HG02759 (cell line): ENCODE data around the gene GPS2.

Experiments
- ATAC-seq: cut with Tn5 transposase; IDR thresholded peaks from one replicate; pipeline ENCODE4 v1.9.1; 2021; ENCODE audit warnings: mild to moderate bottlenecking, moderate library complexity; ENCODE audit not compliant: unreplicated experiment

Gene GPS2, protein sequence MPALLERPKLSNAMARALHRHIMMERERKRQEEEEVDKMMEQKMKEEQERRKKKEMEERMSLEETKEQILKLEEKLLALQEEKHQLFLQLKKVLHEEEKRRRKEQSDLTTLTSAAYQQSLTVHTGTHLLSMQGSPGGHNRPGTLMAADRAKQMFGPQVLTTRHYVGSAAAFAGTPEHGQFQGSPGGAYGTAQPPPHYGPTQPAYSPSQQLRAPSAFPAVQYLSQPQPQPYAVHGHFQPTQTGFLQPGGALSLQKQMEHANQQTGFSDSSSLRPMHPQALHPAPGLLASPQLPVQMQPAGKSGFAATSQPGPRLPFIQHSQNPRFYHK

DNA sequence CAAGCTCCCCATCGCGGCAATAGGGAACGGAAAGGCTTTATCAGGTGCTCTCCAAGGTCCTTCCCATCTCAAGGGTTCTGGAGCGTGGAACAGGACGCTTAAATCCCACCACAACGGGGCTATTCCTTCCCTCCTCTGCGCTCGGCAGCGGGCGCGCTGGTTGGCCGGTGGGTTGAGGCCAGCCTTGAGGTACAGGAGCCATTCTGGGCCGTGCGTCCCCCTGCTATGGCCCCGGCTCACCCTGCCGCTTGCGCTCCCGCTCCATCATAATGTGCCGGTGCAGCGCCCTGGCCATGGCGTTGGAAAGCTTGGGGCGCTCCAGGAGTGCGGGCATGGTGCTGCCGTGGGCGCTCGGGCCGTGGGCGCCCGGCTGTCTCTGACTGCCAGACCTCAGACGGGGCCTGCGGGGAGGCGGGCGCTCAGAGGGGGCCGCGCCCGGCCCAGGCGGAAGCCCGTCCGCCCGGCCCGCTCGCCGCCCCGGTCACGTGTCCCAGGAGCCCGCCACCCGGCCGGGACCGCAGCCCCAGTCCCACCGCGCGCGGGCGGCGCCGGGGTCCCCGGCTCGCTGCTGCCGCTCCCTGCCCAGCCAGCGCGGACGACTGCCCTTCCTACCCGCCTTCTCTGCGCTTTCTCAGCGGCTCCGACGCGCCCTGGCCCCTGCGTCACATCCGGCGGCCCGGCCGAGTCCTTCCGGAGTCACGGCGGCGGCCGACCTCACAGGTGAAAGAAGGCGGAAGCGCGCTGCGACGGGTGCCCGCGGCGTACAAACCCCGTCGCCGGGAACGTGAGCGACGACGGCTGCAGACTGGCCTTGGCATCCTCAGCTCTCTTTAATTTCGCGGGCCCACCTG lies at the start of gene GPS2:
GPS2 (minus strand) TSS at position 642 of the 851 bp plus-strand sequence; CDS start at position 334, 308 bp downstream.
- ATAC-seq, result peak; percentile 86

- no peak for ATAC-seq
These were observed 48.2 kb upstream of the GPS2 start for GRCh38 chr17:7363311-7363710.

DNA sequence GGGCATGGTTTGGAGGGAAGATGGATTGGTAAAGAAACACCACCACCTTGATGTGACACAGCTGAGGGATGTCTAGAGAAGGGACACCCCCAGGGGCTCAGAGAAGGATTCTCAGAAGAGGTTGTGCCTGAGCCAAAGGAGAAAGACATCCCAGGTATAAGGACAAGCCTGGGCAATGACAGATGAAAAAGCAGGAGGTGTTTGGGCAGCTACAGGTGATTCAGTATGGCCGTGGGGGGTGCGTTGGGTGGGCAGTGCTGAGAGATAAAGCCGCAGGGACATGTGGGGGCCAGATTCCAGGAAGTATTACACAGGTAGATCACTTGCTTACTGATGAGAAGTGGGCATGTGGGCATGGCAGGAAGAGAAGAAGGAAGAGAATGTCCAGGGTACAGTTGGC lies 46.7 kb upstream of the GPS2 start:
- ATAC-seq, result no peak

DNA sequence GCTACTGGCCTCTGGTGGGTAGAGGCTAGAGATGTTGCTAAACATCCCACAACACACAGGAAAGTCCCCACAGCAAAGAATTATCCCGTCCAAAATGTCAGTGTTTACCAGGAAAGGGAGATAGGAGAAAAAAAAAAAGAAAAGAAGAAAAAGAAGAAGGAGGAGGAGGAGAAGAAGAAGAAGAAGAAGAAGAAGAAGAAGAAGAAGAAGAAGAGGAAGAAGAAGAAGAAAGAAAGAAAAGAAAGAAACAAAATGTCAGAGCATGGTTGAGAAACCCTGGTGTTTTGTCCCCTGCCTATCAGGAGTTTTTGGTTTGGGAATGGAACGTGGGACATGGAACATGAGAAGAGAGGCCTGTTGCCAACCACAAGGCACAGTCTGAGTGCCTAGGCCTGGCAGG lies 42.2 kb upstream of the GPS2 start:
- no peak for ATAC-seq

DNA sequence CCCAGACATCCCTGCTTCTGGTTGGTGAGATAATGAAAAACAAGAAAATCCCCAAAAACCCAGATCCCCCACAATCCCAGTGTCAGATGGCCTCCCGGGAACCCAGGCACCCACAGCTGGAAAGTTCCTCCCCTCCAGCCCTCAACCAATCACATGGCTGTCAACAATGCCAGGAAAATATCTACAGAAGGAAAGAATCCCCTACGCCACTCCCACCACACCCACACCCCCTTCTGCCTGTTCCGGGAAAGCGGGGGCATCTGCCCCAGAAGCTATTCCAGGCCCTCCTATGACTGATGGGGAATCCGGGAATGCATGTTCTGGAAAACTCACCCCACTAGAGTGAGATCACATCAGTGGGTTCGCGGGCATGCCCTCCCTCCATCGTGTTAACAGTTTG lies 41.6 kb upstream of the GPS2 start:
- ATAC-seq, result no peak

- ATAC-seq, result peak; percentile 29
These were observed 41.0 kb upstream of the GPS2 start for GRCh38 chr17:7356072-7356549.

DNA sequence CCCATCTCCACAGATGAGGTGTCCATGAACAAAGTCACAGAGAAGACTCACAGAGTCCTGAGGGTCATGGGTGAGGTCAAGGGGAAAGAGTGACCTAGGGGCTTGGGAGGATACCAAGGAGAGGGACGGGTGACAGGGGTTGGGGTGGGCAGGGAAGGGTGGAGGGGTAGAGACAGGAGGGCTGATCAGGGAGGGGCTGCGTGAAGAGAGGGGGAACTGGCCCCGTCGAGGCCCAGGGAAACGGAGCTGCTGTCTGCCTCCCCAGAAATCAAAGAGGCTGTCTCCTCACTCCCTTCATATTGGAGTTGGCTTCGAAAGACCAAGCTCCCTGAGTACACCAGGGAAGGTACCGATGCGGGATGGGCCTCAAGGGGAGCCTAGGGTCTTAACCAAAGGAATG lies 40.4 kb upstream of the GPS2 start:
- ATAC-seq, result no peak

DNA sequence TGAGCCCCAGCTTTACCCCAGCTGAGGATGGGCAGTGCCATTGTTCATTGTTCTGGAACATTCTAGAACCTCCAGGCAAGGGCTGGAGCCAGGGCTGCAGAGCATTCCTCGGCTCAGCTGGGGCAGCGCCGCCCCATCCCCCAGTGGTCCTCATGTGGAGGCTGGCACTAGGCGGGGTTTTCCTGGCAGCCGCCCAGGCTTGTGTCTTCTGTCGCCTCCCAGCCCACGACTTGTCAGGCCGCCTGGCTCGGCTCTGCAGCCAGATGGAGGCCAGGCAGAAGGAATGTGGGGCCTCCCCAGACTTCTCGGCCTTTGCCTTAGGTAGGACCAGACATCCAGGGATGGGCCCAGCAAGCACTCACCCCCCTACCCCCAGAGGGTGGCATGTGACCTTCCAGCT lies 39.9 kb upstream of the GPS2 start, which contains the start of gene TMEM95:
TMEM95 (plus strand) TSS at position 104 of the 400 bp plus-strand sequence; CDS start at position 153, 49 bp downstream.
- no peak for ATAC-seq

DNA sequence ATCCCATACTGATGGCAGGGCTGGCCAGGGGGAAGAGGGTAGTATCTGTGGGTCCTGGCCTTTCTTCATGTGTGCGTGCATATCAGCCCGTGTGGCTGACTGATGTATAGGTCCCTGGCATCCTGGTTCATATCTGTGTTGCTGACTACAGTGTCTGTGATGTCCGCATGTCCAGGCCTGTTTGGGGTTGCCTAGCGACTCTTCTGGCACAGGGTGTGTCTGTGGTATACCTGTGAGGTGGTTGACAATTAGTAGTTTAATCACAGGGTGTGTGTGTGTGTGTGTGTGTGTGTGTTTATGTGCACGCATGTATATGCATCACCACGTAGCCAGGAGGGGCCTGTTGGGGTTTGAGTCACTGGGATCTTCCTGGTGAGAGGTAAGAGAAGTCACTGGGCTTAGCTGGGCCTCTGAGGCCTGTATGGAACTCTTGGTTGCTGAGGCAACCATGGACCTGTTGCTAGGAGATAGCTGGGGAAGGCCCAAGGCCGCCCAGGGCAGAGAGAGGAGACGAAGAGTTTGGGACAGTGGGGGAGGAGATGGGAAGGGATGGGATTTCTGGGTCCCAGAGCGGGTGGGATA lies 39.2 kb upstream of the GPS2 start:
- no peak for ATAC-seq

DNA sequence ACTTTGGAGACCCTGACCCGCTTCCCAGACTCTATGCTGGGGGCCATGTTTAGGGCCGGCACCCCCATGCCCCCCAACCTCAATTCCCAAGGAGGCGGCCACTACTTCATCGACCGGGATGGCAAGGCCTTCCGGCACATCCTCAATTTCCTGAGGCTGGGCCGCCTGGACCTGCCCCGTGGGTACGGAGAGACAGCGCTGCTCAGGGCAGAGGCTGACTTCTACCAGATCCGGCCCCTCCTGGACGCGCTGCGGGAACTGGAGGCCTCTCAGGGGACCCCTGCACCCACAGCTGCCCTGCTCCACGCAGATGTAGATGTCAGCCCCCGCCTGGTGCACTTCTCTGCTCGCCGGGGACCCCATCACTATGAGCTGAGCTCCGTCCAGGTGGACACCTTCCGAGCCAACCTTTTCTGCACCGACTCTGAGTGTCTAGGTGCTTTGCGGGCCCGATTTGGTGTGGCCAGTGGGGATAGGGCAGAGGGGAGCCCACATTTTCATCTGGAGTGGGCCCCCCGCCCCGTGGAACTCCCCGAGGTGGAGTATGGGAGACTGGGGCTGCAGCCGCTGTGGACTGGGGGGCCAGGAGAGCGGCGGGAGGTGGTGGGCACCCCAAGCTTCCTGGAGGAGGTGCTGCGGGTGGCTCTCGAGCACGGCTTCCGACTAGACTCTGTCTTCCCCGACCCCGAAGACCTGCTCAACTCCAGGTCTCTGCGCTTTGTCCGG lies 37.9 kb upstream of the GPS2 start:
- no peak for ATAC-seq

GRCh38 chr17:7352503-7352889 lies 37.3 kb upstream of the GPS2 start:
- ATAC-seq, result no peak

DNA sequence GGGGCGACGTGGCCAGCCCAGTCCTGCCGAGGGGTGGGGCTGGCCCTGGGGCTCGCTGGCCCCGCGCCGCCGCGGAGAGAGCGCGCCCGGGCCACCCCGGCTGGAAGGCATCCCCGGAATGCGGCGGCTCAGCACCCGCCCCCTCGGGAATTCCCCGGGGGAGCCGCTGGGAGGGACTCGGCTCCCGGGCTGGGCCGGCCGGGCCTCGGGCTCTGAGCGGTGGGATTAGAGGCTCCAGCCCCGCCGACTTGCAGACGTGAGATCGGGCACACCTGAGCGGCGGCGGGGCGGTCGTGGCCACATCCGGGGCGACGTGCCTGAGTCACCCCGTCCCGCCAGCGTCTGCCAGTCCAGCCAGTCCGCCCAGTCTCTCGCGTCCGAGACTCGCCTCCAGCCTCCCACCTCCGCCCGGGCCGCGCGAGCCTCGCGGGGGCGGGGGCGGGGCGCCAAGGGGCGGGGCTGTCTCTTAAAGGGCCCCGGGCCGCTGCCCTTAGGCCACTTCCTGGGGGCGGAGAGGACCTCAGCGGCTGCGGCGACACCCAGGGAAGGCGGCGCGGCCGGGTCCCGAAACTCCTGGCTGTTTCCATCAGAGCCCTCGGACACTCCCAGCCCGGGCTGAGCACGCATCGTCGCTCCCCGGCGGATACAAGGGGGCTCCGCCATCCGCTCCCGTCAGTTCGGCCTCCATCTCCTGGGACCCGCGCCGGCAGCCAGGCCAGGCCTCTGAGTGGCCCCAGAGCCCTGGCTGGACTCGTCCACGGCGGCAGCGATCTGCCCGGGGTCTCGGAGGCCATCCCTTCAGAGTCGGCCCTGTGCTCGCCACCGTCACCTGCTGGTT lies 36.7 kb upstream of the GPS2 start, which contains the start of gene KCTD11:
KCTD11 (plus strand) TSS at position 498 of the 838 bp plus-strand sequence.
- peak; percentile 67 for ATAC-seq

- ATAC-seq, result no peak
These were observed 33.5 kb upstream of the GPS2 start for GRCh38 chr17:7348478-7349242.

DNA sequence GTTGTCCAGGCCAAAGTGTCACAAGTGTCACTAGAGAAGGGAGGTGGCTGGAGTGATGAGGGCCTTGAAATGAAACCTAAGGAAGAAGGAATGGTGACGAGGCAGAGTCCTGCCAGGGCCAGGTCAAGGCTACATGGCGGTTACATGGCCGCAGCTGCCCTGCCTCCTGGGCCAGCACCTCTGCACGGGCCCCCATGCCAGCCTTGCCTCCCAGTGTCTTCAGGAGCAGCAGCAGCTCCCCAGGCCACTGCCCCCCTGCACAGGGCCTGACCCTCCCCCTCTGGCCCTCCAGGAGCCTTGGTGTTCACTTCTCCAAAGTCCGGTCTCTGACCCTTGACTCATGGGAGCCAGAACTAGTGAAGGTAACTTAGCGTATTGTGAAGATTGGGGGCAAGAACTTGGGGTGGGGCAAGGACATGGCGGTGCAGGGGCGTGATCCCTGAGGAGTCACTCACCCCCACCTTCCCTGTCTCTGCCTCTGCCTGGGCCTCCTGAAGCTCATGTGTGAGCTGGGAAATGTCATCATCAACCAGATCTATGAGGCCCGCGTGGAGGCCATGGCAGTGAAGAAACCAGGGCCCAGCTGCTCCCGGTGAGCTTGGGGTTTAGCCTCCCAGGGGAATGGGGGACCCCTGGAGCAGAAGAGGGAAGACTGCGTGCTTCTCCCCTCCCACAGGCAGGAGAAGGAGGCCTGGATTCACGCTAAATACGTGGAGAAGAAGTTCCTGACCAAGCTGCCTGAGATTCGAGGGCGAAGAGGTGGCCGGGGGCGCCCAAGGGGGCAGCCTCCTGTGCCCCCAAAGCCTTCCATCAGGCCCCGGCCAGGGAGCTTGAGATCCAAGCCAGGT lies 32.7 kb upstream of the GPS2 start:
- no peak for ATAC-seq

DNA sequence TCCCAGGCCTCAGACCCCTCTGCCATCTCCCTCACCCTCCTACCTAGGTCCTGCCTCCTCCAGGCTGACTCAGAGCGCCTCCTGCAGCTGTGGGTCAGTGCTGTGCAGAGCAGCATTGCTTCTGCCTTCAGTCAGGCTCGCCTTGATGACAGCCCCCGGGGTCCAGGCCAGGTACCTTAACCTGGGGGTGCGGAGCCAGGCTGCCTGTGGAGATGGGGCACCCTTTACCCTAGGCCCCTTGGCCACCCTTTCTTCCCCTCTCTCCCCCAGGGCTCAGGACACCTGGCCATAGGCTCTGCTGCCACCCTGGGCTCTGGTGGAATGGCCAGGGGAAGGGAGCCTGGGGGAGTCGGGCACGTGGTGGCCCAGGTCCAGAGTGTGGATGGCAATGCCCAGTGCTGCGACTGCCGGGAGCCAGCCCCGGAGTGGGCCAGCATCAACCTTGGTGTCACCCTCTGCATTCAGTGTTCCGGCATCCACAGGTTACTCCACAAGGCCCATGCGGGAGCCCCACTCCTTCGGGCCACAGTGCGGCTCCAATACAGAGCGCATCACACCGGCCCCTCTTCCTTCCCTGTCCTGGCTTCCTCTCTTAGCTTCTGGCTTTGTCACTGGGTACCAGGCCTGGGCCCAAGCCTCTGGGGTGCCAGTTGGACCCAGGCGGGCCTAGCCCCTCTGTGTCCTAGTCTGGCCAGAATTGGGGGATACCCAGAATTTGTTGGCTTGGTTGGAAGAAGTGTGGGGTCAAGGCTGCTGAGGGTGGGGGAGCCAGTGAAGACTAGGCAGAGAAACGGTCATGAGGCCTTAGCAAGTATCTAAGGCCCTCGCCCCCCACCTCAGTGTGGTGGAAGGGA lies 31.8 kb upstream of the GPS2 start:
- ATAC-seq, result no peak

DNA sequence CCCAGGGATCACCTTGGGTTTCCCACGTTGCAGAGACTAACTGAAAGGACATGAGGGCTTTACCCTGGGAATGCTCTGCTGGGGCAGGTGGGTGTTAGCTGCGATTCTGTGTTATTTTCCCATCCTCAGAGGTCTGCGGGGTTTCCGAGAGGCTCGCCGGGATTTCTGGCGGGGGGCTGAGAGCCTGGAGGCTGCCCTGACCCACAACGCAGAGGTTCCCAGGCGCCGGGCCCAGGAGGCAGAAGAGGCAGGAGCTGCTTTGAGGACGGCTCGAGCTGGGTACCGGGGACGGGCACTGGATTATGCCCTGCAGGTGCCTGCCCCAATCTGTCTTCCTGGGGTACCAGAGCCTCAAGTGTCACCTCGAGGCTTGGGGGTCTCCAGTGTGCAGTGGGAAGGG lies 28.1 kb upstream of the GPS2 start:
- ATAC-seq, result no peak

DNA sequence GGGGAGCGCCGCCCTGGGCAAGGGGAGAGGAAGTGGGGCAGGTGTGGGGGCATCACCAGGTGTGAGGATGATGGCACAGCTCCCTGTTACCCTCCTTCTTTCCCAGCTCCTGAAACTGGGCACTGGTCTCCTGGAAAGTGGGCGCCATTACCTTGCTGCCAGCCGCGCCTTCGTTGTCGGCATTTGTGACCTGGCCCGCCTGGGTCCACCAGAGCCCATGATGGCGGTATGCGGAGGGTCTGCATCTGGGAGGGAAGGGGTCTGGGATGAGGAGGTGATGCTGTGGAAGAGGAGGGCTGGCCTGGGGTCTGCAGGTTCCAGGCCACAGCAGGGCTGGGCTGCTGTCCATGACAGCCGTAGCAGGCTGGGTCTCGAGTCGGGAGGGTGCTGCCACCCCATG lies 26.7 kb upstream of the GPS2 start:
- ATAC-seq, result no peak
